DOHH2 (cell line): ENCODE measurements around the gene L1CAM.

Experiments
- H3F3A ChIP-seq: fragments of 200-600 bp; sonication (generic), shearing (Covaris generic); 2 replicates; pipeline ENCODE4 v1.6.0; 2016; ENCODE audit warnings: antibody characterized with exemption, mild to moderate bottlenecking; ENCODE audit not compliant: control insufficient read depth, insufficient read depth
- H3K27ac ChIP-seq: fragments of 200-600 bp; sonication (generic); 2 replicates; pipeline ENCODE4 v1.5.1; 2014; ENCODE audit warnings: low read depth, mild to moderate bottlenecking, low read length, moderate library complexity
- H3K27me3 ChIP-seq: fragments of 200-600 bp; sonication (generic); 2 replicates; pipeline ENCODE4 v1.6.1; 2014; ENCODE audit warnings: mild to moderate bottlenecking, low read length, mixed read lengths; ENCODE audit not compliant: control insufficient read depth
- H3K36me3 ChIP-seq: fragments of 200-600 bp; sonication (generic); 2 replicates; pipeline ENCODE4 v1.6.1; 2014; ENCODE audit warnings: mild to moderate bottlenecking, low read length, moderate library complexity, mixed read lengths; ENCODE audit not compliant: control insufficient read depth
- H3K4me1 ChIP-seq: fragments of 200-600 bp; sonication (generic); 2 replicates; pipeline ENCODE4 v1.6.1; 2014; ENCODE audit warnings: mild to moderate bottlenecking, low read length, mixed read lengths; ENCODE audit not compliant: control insufficient read depth
- H3K4me2 ChIP-seq: fragments of 200-600 bp; sonication (generic); 2 replicates; pipeline ENCODE4 v1.6.0; 2014; ENCODE audit warnings: mild to moderate bottlenecking, low read length, moderate library complexity
- H3K4me3 ChIP-seq: fragments of 200-600 bp; sonication (generic); 2 replicates; pipeline ENCODE4 v1.5.1; 2014; ENCODE audit warnings: mild to moderate bottlenecking, low read length, mixed read lengths
- H3K79me2 ChIP-seq: fragments of 200-600 bp; sonication (generic); 2 replicates; pipeline ENCODE4 v1.6.1; 2014; ENCODE audit warnings: mild to moderate bottlenecking, low read length, mixed read lengths; ENCODE audit not compliant: control insufficient read depth
- H3K9me2 ChIP-seq: fragments of 200-600 bp; sonication (generic); replicated peaks from 2 replicates; pipeline ENCODE4 v1.6.1; 2014; ENCODE audit warnings: mild to moderate bottlenecking, low read length, mixed read lengths; ENCODE audit not compliant: control insufficient read depth
- H3K9me3 ChIP-seq: fragments of 200-600 bp; sonication (generic); 2 replicates; pipeline ENCODE4 v1.6.1; 2014; ENCODE audit warnings: antibody characterized with exemption, low read length, mixed read lengths; ENCODE audit not compliant: control insufficient read depth, insufficient read depth
- H4K20me1 ChIP-seq: fragments of 200-600 bp; sonication (generic); 2 replicates; pipeline ENCODE4 v1.6.0; 2014; ENCODE audit warnings: low read depth, mild to moderate bottlenecking, antibody characterized with exemption, low read length, moderate library complexity; ENCODE audit not compliant: control insufficient read depth, insufficient read depth
- CTCF ChIP-seq: fragments of 200-600 bp; sonication (generic); IDR thresholded peaks from one replicate; pipeline ENCODE4 v1.5.1; 2014; ENCODE audit warnings: antibody characterized with exemption, mild to moderate bottlenecking, low read depth, low read length; ENCODE audit not compliant: poor library complexity, severe bottlenecking
- EZH2phosphoT487 ChIP-seq: fragments of 200-600 bp; sonication (generic); IDR thresholded peaks from 2 replicates; pipeline ENCODE4 v1.6.1; 2017; ENCODE audit warnings: borderline replicate concordance, mild to moderate bottlenecking, antibody characterized with exemption, low read length, moderate library complexity, mixed read lengths

The L1CAM gene

GRCh38 chrX:153827016-153827415 lies 59.0 kb downstream of the L1CAM start:
- Histone ChIP-seq H3K4me1 (no peaks in the 10 kb centered on the region), H3K79me2 (no peaks in the 10 kb centered on the region), H4K20me1 (no peaks in the 10 kb centered on the region), H3K36me3 (no peaks in the 10 kb centered on the region), H3K27ac (no peak overlapping the region), H3F3A (no peaks in the 10 kb centered on the region), H3K4me2 (no peak overlapping the region), H3K4me3 (no peak overlapping the region), H3K27me3 (peaks cover 11% of the 10 kb centered on the region), H3K9me2 (no peaks in the 10 kb centered on the region), H3K9me3 (no peaks in the 10 kb centered on the region)
- TF ChIP-seq CTCF, result no peak
- no peak for TF ChIP-seq EZH2phosphoT487

GRCh38 chrX:153825042-153825441 lies 60.9 kb downstream of the L1CAM start:
- no peak overlapping the region for H3K4me3 ChIP-seq
- H3F3A ChIP-seq, result no peaks in the 10 kb centered on the region
- H3K27ac ChIP-seq, result no peak overlapping the region
- no peaks in the 10 kb centered on the region for H3K4me1 ChIP-seq
- no peaks in the 10 kb centered on the region for H4K20me1 ChIP-seq
- TF ChIP-seq CTCF, result no peak
- no peaks in the 10 kb centered on the region for H3K9me3 ChIP-seq
- peaks cover 9% of the 10 kb centered on the region for H3K27me3 ChIP-seq
- H3K36me3 ChIP-seq, result no peaks in the 10 kb centered on the region
- no peaks in the 10 kb centered on the region for H3K9me2 ChIP-seq
- no peak overlapping the region for H3K4me2 ChIP-seq
- no peaks in the 10 kb centered on the region for H3K79me2 ChIP-seq

GRCh38 chrX:153824348-153824747 lies 61.6 kb downstream of the L1CAM start:
- TF ChIP-seq EZH2phosphoT487 (no peak), CTCF (no peak)
- Histone ChIP-seq H3K4me2 (no peak overlapping the region), H3K9me3 (no peaks in the 10 kb centered on the region), H3K4me1 (no peaks in the 10 kb centered on the region), H3F3A (no peaks in the 10 kb centered on the region), H4K20me1 (no peaks in the 10 kb centered on the region), H3K27me3 (peaks cover 10% of the 10 kb centered on the region), H3K79me2 (no peaks in the 10 kb centered on the region), H3K36me3 (no peaks in the 10 kb centered on the region), H3K27ac (no peak overlapping the region), H3K9me2 (no peaks in the 10 kb centered on the region), H3K4me3 (no peak overlapping the region)

GRCh38 chrX:153821066-153821465 lies 64.9 kb downstream of the L1CAM start:
- Histone ChIP-seq H3K27me3 (peaks cover 8% of the 10 kb centered on the region), H3K36me3 (no peaks in the 10 kb centered on the region), H3K27ac (no peak overlapping the region), H4K20me1 (no peaks in the 10 kb centered on the region), H3K4me2 (no peak overlapping the region), H3K9me3 (no peaks in the 10 kb centered on the region), H3K9me2 (no peaks in the 10 kb centered on the region), H3K79me2 (no peaks in the 10 kb centered on the region), H3K4me1 (no peaks in the 10 kb centered on the region), H3F3A (no peaks in the 10 kb centered on the region), H3K4me3 (no peak overlapping the region)
- TF ChIP-seq CTCF (no peak), EZH2phosphoT487 (no peak)
